Subcutaneous adipose tissue (tissue), 4 donors: ENCODE results near the gene MKLN1. TPM values are rescaled to one million over a fixed set of nuclear protein-coding genes. Genes with fewer than 3 reads are reported as not detected.

ENCODE experiments used
- total RNA-seq, 4 donors: library from RNA; depleted of rRNA; stranded (reverse); fragments of >200 nt; gene quantifications; one replicate each; pipeline ENCODE4 v1.1.0, GENCODE V29; 2016
- TF ChIP-seq, protein P1 (sequence below): fragments of 450-650 bp; IDR thresholded peaks from one replicate; pipeline ENCODE4 v1.5.1; 2016; ENCODE audit warnings: low read depth, mild to moderate bottlenecking, control low read depth, antibody characterized with exemption, moderate library complexity

Gene MKLN1
- total RNA-seq, 4 donors from 2014 or later: 67.0 to 144 (median 89.2) TPM

DNA sequence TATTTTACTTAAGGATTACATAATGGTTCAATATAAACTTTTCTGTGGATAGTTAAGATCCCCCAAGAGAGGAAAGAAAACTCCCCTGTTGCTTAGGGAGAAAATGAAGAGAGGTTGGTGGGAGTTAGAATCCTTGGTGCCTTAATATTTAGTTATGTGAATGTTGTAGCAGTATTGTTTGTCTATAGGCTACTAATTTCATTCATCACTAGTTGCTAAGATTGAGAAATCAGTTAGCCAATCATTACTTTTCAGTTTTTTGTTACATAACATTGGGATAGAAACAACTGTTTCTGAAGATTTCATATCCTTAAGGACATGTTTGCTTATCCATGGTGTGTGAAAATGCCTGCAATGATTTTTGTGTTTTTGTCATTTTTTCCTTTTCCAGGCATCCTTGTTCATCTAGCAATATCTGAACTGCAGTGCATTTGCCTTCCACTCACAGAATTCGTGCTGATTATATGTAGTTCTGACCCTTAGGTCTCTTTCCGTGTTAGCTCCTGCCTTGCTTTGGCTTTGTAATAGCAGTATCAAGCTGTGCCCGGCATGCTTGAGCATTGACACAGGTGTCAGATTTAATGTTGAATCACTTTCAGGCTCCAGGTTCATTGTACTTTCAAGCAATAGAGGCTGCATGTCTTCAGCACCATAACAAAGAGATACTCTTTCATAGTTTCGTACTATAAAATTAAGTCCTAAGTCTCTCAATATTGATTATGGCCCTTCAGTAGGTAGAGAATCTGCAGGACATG is 143.8 kb downstream of the MKLN1 start:
- TF ChIP-seq, protein P1, sequence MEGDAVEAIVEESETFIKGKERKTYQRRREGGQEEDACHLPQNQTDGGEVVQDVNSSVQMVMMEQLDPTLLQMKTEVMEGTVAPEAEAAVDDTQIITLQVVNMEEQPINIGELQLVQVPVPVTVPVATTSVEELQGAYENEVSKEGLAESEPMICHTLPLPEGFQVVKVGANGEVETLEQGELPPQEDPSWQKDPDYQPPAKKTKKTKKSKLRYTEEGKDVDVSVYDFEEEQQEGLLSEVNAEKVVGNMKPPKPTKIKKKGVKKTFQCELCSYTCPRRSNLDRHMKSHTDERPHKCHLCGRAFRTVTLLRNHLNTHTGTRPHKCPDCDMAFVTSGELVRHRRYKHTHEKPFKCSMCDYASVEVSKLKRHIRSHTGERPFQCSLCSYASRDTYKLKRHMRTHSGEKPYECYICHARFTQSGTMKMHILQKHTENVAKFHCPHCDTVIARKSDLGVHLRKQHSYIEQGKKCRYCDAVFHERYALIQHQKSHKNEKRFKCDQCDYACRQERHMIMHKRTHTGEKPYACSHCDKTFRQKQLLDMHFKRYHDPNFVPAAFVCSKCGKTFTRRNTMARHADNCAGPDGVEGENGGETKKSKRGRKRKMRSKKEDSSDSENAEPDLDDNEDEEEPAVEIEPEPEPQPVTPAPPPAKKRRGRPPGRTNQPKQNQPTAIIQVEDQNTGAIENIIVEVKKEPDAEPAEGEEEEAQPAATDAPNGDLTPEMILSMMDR: no peak

DNA sequence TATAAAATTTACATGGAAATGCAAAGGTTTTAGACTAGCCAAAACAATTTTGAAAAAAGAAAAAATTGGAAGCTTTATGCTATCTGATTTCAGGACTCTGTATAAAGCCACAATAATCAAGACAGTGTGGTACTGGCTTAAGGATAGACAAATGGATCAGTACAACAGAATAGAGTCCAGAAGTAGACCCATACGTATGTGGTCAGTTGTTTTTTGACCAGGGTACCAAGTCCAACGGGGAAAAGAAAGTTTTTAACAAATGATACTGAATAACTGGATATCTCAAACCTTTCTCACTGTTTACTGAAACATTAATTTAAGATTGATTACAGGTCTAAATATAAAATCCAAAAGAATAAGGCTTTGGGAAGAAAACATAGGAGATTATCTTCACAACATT is 149.1 kb downstream of the MKLN1 start:
- TF ChIP-seq, protein P1: no peak

DNA sequence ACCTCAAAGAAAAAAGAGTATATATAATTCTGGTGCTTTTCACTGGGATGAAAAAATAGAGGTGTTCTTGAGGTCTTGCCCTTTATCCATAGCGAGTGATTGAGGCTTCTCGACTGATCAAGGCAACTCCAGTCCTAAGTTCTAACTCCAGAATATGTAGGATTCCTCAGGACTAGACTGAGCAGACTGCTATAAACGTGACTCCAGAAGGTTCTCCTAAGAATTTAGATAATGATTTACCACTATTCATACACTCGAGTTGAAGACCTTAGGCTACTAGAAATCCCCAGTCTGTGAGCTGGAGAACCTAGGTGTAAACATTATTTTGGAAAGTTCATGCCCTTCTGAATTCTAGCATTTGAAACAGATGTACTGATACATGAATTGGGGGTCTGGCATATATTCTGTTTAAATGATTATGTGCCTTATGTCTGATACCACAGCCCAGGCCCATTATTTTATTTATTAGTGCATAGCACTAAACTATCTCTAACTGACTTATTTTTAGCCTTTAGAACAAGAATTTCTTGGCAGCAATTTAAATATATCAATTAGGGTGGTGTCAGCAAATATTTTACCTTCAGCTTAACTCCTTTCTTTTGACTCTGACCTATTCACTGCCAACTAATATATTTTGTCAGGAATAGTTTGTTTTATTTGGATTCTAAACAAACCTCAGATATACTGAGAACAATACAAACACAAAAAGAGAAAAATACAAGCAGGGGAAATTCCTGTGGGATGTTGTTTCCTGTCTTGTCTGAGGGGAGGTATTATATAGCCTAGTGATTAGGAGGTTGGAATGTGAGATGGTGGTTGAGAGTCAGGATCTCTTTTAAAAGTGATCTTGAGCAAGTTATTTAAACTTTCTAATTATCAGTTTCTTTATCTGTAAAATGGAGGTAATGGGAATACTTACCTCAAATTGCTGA is 153.0 kb downstream of the MKLN1 start:
- TF ChIP-seq, protein P1: no peak

DNA sequence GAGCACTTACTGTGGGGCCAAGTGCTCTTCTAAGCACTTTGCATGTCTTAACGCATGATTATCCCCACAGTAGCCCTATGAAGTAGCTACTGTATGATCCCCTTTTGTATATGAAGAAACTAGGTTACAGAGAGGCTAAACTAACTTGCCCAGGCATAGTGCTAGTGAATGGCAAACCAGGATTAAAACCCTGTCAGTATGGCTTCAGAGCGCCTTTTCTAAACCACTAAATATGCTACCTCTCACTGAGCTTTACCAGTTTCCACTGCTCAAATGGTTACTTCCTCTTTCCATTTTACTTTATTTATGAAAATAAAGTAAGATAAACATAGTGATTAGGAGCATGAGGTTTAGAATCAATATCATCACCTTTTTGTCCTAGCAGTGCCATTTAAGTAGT is 155.1 kb downstream of the MKLN1 start:
- TF ChIP-seq, protein P1: no peak

DNA sequence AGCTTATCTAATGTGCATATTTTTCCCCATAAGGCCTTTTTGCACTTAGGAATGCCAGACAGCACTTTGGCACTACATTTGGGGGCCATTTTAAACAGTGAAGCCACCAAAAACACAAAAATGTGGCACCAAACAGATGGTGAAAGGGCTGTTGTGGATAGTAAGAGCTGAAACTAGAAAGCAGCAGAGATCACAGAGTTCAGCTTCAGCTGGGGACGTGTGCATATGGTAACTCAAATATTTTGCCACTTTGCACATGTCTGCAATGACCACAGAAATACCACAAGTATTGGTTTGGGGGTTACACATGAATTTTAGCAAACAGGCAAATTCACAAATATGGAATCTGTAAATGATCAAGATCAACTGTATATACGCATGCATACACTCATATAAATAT is 155.9 kb downstream of the MKLN1 start:
- TF ChIP-seq, protein P1: no peak

DNA sequence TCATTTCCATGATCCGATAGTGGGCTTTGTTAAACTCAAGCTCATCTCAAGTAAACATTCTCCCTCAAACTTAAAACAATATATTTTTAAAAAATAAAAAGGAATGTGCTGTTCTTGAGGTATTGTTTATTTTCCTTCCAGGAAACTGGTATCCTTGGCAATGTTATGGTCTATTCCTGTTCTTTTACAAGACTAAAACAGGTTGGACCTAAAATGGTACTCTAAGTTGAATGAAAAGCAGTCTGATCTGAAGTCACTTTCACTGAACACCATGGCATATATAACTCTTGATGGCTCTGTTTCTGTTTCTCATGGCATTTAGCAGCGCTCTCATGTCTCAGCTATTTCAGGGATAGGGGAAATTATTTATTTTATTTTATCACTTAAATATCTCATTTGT is 158.7 kb downstream of the MKLN1 start:
- TF ChIP-seq, protein P1: no peak

DNA sequence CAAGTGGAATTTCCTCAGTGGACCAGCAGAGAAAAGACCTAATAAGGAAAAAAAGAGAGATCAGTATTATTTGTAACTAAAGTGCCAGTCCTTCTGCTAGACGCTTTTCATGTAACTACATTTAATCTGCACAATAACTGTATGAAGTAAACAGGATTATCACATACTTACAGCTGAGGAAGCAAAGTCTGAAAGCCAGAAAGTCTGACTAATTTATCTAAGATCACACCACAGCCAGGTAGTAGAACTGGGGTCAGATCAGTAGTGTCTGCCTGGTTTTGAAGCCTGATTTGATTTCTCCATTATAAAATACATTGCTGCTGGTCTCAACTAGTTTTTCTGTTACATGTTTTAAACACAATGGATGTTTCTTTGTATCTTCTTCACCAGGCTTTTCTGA is 159.5 kb downstream of the MKLN1 start:
- TF ChIP-seq, protein P1: no peak
